ENCODE data around the gene SMAP1. TPM values are rescaled to one million over a fixed set of nuclear protein-coding genes. Genes with fewer than 3 reads are reported as not detected.
"Not testable (repeated sequence)": the region's sequence is repeated elsewhere in the genome, so short reads cannot be mapped to it uniquely, and the experiment has no call there.

Gene SMAP1
- total RNA-seq, 2 experiments from 2014 or later: 33.2 to 33.7 TPM

GRCh38 chr6:70734381-70734780 lies 66.7 kb downstream of the SMAP1 start:
- Mint-ChIP-seq H3K4me1 (peaks cover 4% of the 10 kb centered on the region), H3K36me3 (peaks cover 27% of the 10 kb centered on the region), H3K27me3 (no peaks in the 10 kb centered on the region), H3K9me3 (ENCODE audit: low read depth) (no peaks in the 10 kb centered on the region), H3K4me3 (no peak overlapping the region), H3K27ac (no peak overlapping the region)
- DNase-seq (no peak), ATAC-seq (no peak)
- CTCF ChIA-PET: interaction anchor here (1.5 kb wide), 1 partner anchor 17 kb away, joined by 6 read pairs; no protein-coding TSS in a partner anchor

GRCh38 chr6:70734979-70735378 lies 67.3 kb downstream of the SMAP1 start:
- no peak for DNase-seq
- Mint-ChIP-seq H3K27ac (no peak overlapping the region), H3K27me3 (no peaks in the 10 kb centered on the region), H3K36me3 (peaks cover 29% of the 10 kb centered on the region), H3K9me3 (ENCODE audit: low read depth) (no peaks in the 10 kb centered on the region), H3K4me1 (peaks cover 4% of the 10 kb centered on the region), H3K4me3 (no peak overlapping the region)
- CTCF ChIA-PET: no interaction called here
- ATAC-seq: no peak

- H3K27me3 Mint-ChIP-seq: no peaks in the 10 kb centered on the region
- H3K27ac Mint-ChIP-seq: no peak overlapping the region
- H3K4me1 Mint-ChIP-seq: peaks cover 4% of the 10 kb centered on the region
- peaks cover 34% of the 10 kb centered on the region for H3K36me3 Mint-ChIP-seq
- H3K4me3 Mint-ChIP-seq: no peak overlapping the region
- peaks cover under 1% of the 10 kb centered on the region for H3K9me3 Mint-ChIP-seq (ENCODE audit: low read depth)
- CTCF ChIA-PET: no interaction called here
- ATAC-seq (no peak), DNase-seq (no peak)
These were observed 67.8 kb downstream of the SMAP1 start for GRCh38 chr6:70735513-70735912.

GRCh38 chr6:70738028-70738427 lies 70.3 kb downstream of the SMAP1 start:
- Mint-ChIP-seq H3K36me3 (peaks cover 53% of the 10 kb centered on the region), H3K4me3 (no peak overlapping the region), H3K9me3 (ENCODE audit: low read depth) (peaks cover 9% of the 10 kb centered on the region), H3K4me1 (peaks cover 3% of the 10 kb centered on the region), H3K27ac (no peak overlapping the region), H3K27me3 (no peaks in the 10 kb centered on the region)
- CTCF ChIA-PET: no interaction called here
- DNase-seq: no peak
- no peak for ATAC-seq

GRCh38 chr6:70739534-70739933 lies 71.9 kb downstream of the SMAP1 start:
- CTCF ChIA-PET: no interaction called here
- Mint-ChIP-seq H3K4me1 (peaks cover 4% of the 10 kb centered on the region), H3K9me3 (ENCODE audit: low read depth) (peaks cover 12% of the 10 kb centered on the region), H3K4me3 (no peak overlapping the region), H3K27ac (no peak overlapping the region), H3K27me3 (no peaks in the 10 kb centered on the region), H3K36me3 (peaks cover 50% of the 10 kb centered on the region)
- DNase-seq (no peak), ATAC-seq (no peak)

GRCh38 chr6:70740746-70741145 lies 73.1 kb downstream of the SMAP1 start:
- CTCF ChIA-PET, H3K27ac Mint-ChIP-seq, H3K4me3 Mint-ChIP-seq, ATAC-seq, H3K4me1 Mint-ChIP-seq, H3K27me3 Mint-ChIP-seq, DNase-seq: not testable (repeated sequence)
- H3K9me3 Mint-ChIP-seq (ENCODE audit: low read depth): peaks cover 12% of the 10 kb centered on the region
- peaks cover 50% of the 10 kb centered on the region for H3K36me3 Mint-ChIP-seq

- Mint-ChIP-seq H3K36me3 (peaks cover 55% of the 10 kb centered on the region), H3K9me3 (ENCODE audit: low read depth) (peaks cover 12% of the 10 kb centered on the region)
- H3K4me3 Mint-ChIP-seq, H3K27ac Mint-ChIP-seq, DNase-seq, H3K4me1 Mint-ChIP-seq, CTCF ChIA-PET, ATAC-seq, H3K27me3 Mint-ChIP-seq: not testable (repeated sequence)
These were observed 74.8 kb downstream of the SMAP1 start for GRCh38 chr6:70742462-70742861.

- Mint-ChIP-seq H3K4me1 (no peaks in the 10 kb centered on the region), H3K27ac (no peak overlapping the region), H3K36me3 (peaks cover 19% of the 10 kb centered on the region), H3K27me3 (no peaks in the 10 kb centered on the region), H3K4me3 (no peak overlapping the region), H3K9me3 (ENCODE audit: low read depth) (peaks cover 4% of the 10 kb centered on the region)
- no peak for ATAC-seq
- no peak for DNase-seq
- CTCF ChIA-PET: no interaction called here
These were observed 86.2 kb downstream of the SMAP1 start for GRCh38 chr6:70753870-70754380.

GRCh38 chr6:70758883-70759282 lies 91.2 kb downstream of the SMAP1 start:
- H3K36me3 Mint-ChIP-seq: peaks cover 13% of the 10 kb centered on the region
- peaks cover 4% of the 10 kb centered on the region for H3K9me3 Mint-ChIP-seq (ENCODE audit: low read depth)
- ATAC-seq (no peak), DNase-seq (no peak)
- no peaks in the 10 kb centered on the region for H3K4me1 Mint-ChIP-seq
- CTCF ChIA-PET: no interaction called here
- no peak overlapping the region for H3K4me3 Mint-ChIP-seq
- H3K27me3 Mint-ChIP-seq: no peaks in the 10 kb centered on the region
- no peak overlapping the region for H3K27ac Mint-ChIP-seq

GRCh38 chr6:70763754-70764510 lies 96.2 kb downstream of the SMAP1 start:
- H3K36me3 Mint-ChIP-seq: peaks cover 17% of the 10 kb centered on the region
- no peak overlapping the region for H3K4me3 Mint-ChIP-seq
- H3K4me1 Mint-ChIP-seq: no peaks in the 10 kb centered on the region
- H3K27ac Mint-ChIP-seq: no peak overlapping the region
- CTCF ChIA-PET: interaction anchor here (0.8 to 1.6 kb wide), 2 partner anchors 16 to 243 kb away, joined by 3 read pairs; no protein-coding TSS in a partner anchor
- no peak for DNase-seq
- no peaks in the 10 kb centered on the region for H3K27me3 Mint-ChIP-seq
- no peak for ATAC-seq
- H3K9me3 Mint-ChIP-seq (ENCODE audit: low read depth): no peaks in the 10 kb centered on the region

- H3K27ac Mint-ChIP-seq: no peak overlapping the region
- no peak overlapping the region for H3K4me3 Mint-ChIP-seq
- H3K9me3 Mint-ChIP-seq (ENCODE audit: low read depth): no peaks in the 10 kb centered on the region
- no peaks in the 10 kb centered on the region for H3K4me1 Mint-ChIP-seq
- peaks cover 17% of the 10 kb centered on the region for H3K36me3 Mint-ChIP-seq
- ATAC-seq (no peak), DNase-seq (no peak)
- CTCF ChIA-PET: interaction anchor here (1.6 kb wide), 1 partner anchor 16 kb away, joined by 3 read pairs; no protein-coding TSS in a partner anchor
- H3K27me3 Mint-ChIP-seq: no peaks in the 10 kb centered on the region
These were observed 97.0 kb downstream of the SMAP1 start for GRCh38 chr6:70764706-70765105.

- H3K4me1 Mint-ChIP-seq; H3K4me3 Mint-ChIP-seq; DNase-seq; ATAC-seq; H3K27me3 Mint-ChIP-seq; CTCF ChIA-PET; H3K27ac Mint-ChIP-seq; H3K9me3 Mint-ChIP-seq (ENCODE audit: low read depth): not testable (repeated sequence)
- H3K36me3 Mint-ChIP-seq: peaks cover 16% of the 10 kb centered on the region
These were observed 103.7 kb downstream of the SMAP1 start for GRCh38 chr6:70771351-70771750.

GRCh38 chr6:70779934-70780333 lies 112.3 kb downstream of the SMAP1 start:
- peaks cover 46% of the 10 kb centered on the region for H3K36me3 Mint-ChIP-seq

More at GRCh38 chr6:70779934-70780333, 112.3 kb downstream of the SMAP1 start:
- Mint-ChIP-seq H3K4me1 (peaks cover 3% of the 10 kb centered on the region), H3K4me3 (no peak overlapping the region), H3K27me3 (no peaks in the 10 kb centered on the region), H3K9me3 (ENCODE audit: low read depth) (peaks cover 12% of the 10 kb centered on the region), H3K27ac (no peak overlapping the region)
- no peak for ATAC-seq
- DNase-seq: no peak
- CTCF ChIA-PET: interaction anchor here (1.1 kb wide), 1 partner anchor 16 kb away, joined by 3 read pairs; no protein-coding TSS in a partner anchor
